ENCODE measurements around the gene RABGGTA. TPM values are rescaled to one million over a fixed set of nuclear protein-coding genes. Genes with fewer than 3 reads are reported as not detected.
A peak's percentile ranks its signal among the peaks of the same experiment; 100 is the strongest.

The RABGGTA gene
- total and polyA plus RNA-seq, 9 of the 15 experiments (the other 6 are each of a cell fraction or from before 2014, with no cell fraction given) = 4.5 to 24.2 (median 15.5) TPM

GRCh38 chr14:24271134-24271833 is at the start of gene RABGGTA (continued):
- TF ChIP-seq FOXA1 (IDR thresholded peaks at IDR 0.05; ENCODE audit: borderline replicate concordance) (no peak), CBX8 (IDR thresholded peaks at IDR 0.05; ENCODE audit: borderline replicate concordance, extremely low read depth, low read depth, low read length, poor library complexity, severe bottlenecking) (no peak), MITF (IDR thresholded peaks at IDR 0.05) (no peak), MAX (CRISPR knock-in tag; IDR thresholded peaks at IDR 0.05) (peak; percentile 88), MTF1 (CRISPR knock-in tag; IDR thresholded peaks at IDR 0.05; ENCODE audit: borderline replicate concordance) (no peak), KHSRP (IDR thresholded peaks at IDR 0.05) (no peak), HNRNPL (IDR thresholded peaks at IDR 0.05; ENCODE audit: low read depth, low read length) (0 out of 2 replicates have a peak, but pooled peaks have one; percentile 26), ZNF253 (CRISPR knock-in tag; conservative IDR thresholded peaks at IDR 0.05) (no peak), MBD2 (IDR thresholded peaks at IDR 0.05; ENCODE audit: borderline replicate concordance, low read depth) (no peak), ATF7 (IDR thresholded peaks at IDR 0.05) (peak; percentile 77), HDGF (IDR thresholded peaks at IDR 0.05) (no peak), ZNF695 (CRISPR knock-in tag; IDR thresholded peaks at IDR 0.05) (no peak), DNMT1 (IDR thresholded peaks at IDR 0.05) (no peak), KDM5B (IDR thresholded peaks at IDR 0.05; ENCODE audit: insufficient replicate concordance, low read depth, low read length) (peak; percentile 46), ZFP1 (CRISPR knock-in tag; IDR thresholded peaks at IDR 0.05) (no peak), TBL1XR1 (IDR thresholded peaks at IDR 0.05; ENCODE audit: low read length in 2 of 2) (peak in 1 of 2 experiments; percentile 77; a peak in 1 of 4 replicates), POLR2A (conservative IDR thresholded peaks at IDR 0.05) (peak; percentile 79), CTBP1 (IDR thresholded peaks at IDR 0.05; ENCODE audit: borderline replicate concordance) (peak; percentile 82; the same call in 1 of the 2 replicates), KDM4B (IDR thresholded peaks at IDR 0.05; ENCODE audit: borderline replicate concordance in 2 of 2, low read depth in 1 of 2) (no peak), ZNF239 (CRISPR knock-in tag; IDR thresholded peaks at IDR 0.05) (no peak), KLF1 (tag; IDR thresholded peaks at IDR 0.05) (no peak), ESRRB (CRISPR knock-in tag; IDR thresholded peaks at IDR 0.05; ENCODE audit: borderline replicate concordance) (no peak), ZNF212 (CRISPR knock-in tag; IDR thresholded peaks at IDR 0.05) (no peak), RAD51 (IDR thresholded peaks at IDR 0.05; ENCODE audit: borderline replicate concordance, low read depth) (no peak), PBX2 (CRISPR knock-in tag; IDR thresholded peaks at IDR 0.05; ENCODE audit: low read depth) (peak; percentile 67), PBX2 (tag; conservative IDR thresholded peaks at IDR 0.05; ENCODE audit: low read depth) (peak; percentile 88), HDAC1 (IDR thresholded peaks at IDR 0.05) (0 out of 4 replicates have a peak, but pooled peaks of 1 of the 2 experiments have one; percentile 40)

All from K562 (cell line).